ENCODE measurements around the gene HSPB8.

The HSPB8 gene

DNA sequence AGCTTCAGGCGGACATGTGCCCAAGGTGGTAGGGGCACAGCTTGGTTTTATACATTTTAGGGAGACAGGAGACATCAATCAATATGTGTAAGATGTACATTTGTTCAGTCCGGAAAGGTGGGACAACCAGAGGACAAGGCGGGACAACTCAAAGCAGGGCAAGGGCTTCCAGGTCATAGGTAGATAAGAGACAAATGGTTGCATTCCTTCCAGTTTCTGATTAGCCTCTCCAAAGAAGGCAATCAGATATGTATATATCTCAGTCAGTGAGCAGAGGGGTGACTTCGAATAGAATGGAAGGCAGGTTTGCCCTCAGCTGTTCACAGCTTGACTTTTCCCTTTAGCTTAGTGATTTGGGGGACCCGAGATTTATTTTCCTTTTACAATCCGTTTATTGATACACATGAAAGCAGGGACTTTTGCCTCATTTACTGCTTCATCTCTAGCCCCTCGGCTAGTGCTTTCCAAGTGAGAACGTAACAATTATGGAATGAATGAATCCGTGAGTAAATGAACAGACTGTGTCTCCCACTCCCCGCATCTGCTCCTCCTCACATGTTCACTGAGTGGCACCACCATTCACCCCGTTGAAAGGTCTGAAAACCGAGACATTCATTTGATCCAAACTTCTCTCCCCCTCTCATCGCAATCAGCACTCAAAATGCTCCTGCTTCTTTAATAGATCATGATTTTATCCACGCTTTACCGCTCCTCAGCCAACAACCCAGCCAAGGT, 6.9 kb upstream of the HSPB8 start:
- Histone ChIP-seq H3K9ac (ENCODE audit: low read length) (no peak overlapping the region), H3K4me2 (ENCODE audit: low read length) (no peak overlapping the region), H3K4me1 (ENCODE audit: insufficient read depth, low read length, severe bottlenecking) (no peaks in the 10 kb centered on the region), H3F3A (ENCODE audit: insufficient read depth, low read length) (no peaks in the 10 kb centered on the region), H4K20me1 (ENCODE audit: insufficient read depth, low read length) (no peaks in the 10 kb centered on the region), H3K36me3 (ENCODE audit: insufficient read depth, low read length) (no peaks in the 10 kb centered on the region), H3K27ac (ENCODE audit: low read depth, low read length, poor library complexity, severe bottlenecking) (no peak overlapping the region), H3K9me2 (ENCODE audit: low read depth, low read length) (no peaks in the 10 kb centered on the region), H3K4me3 (ENCODE audit: low read depth, low read length, poor library complexity, severe bottlenecking) (no peak overlapping the region), H3K79me2 (ENCODE audit: insufficient read depth, low read length) (no peaks in the 10 kb centered on the region), H2AFZ (ENCODE audit: low read length) (no peak overlapping the region), H3K27me3 (ENCODE audit: insufficient read depth, low read length) (no peaks in the 10 kb centered on the region), H3K9me3 (ENCODE audit: low read length) (no peaks in the 10 kb centered on the region)
- TF ChIP-seq, protein P1, sequence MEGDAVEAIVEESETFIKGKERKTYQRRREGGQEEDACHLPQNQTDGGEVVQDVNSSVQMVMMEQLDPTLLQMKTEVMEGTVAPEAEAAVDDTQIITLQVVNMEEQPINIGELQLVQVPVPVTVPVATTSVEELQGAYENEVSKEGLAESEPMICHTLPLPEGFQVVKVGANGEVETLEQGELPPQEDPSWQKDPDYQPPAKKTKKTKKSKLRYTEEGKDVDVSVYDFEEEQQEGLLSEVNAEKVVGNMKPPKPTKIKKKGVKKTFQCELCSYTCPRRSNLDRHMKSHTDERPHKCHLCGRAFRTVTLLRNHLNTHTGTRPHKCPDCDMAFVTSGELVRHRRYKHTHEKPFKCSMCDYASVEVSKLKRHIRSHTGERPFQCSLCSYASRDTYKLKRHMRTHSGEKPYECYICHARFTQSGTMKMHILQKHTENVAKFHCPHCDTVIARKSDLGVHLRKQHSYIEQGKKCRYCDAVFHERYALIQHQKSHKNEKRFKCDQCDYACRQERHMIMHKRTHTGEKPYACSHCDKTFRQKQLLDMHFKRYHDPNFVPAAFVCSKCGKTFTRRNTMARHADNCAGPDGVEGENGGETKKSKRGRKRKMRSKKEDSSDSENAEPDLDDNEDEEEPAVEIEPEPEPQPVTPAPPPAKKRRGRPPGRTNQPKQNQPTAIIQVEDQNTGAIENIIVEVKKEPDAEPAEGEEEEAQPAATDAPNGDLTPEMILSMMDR (IDR thresholded peaks at IDR 0.05; ENCODE audit: low read length) = no peak
- no peak for TF ChIP-seq EZH2 (IDR thresholded peaks at IDR 0.05; ENCODE audit: borderline replicate concordance, low read length)

DNA sequence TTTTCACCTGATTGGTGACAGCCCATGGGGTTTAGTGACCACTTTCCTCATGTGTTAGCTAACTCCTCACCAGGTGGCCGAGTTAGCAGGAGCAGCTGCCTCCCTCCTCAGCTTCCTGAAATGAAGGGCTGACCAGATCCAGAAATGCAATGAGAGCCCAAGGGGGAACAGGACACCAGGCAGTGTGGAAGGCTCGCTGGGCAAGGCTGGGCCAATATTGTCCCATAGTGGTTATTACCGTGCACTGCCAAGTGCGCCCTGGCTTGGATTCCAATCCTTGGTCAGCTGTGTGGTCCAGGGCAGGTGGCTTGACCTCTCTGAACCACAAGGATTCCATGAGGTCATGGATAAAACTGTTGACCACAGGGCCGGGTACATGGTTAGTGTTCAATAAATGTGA, 3.6 kb upstream of the HSPB8 start:
- H4K20me1 ChIP-seq (ENCODE audit: insufficient read depth, low read length) = no peaks in the 10 kb centered on the region
- H3K4me1 ChIP-seq (ENCODE audit: insufficient read depth, low read length, severe bottlenecking) = no peaks in the 10 kb centered on the region
- no peaks in the 10 kb centered on the region for H3K27me3 ChIP-seq (ENCODE audit: insufficient read depth, low read length)
- H3F3A ChIP-seq (ENCODE audit: insufficient read depth, low read length) = no peaks in the 10 kb centered on the region
- no peak overlapping the region for H3K9ac ChIP-seq (ENCODE audit: low read length)
- no peaks in the 10 kb centered on the region for H3K9me2 ChIP-seq (ENCODE audit: low read depth, low read length)
- TF ChIP-seq EZH2 (IDR thresholded peaks at IDR 0.05; ENCODE audit: borderline replicate concordance, low read length) = no peak
- TF ChIP-seq, protein P1 (IDR thresholded peaks at IDR 0.05; ENCODE audit: low read length) = no peak
- no peak overlapping the region for H3K4me2 ChIP-seq (ENCODE audit: low read length)
- no peaks in the 10 kb centered on the region for H3K9me3 ChIP-seq (ENCODE audit: low read length)
- no peak overlapping the region for H2AFZ ChIP-seq (ENCODE audit: low read length)
- no peaks in the 10 kb centered on the region for H3K79me2 ChIP-seq (ENCODE audit: insufficient read depth, low read length)
- no peak overlapping the region for H3K4me3 ChIP-seq (ENCODE audit: low read depth, low read length, poor library complexity, severe bottlenecking)
- H3K36me3 ChIP-seq (ENCODE audit: insufficient read depth, low read length) = no peaks in the 10 kb centered on the region
- H3K27ac ChIP-seq (ENCODE audit: low read depth, low read length, poor library complexity, severe bottlenecking) = no peak overlapping the region

DNA sequence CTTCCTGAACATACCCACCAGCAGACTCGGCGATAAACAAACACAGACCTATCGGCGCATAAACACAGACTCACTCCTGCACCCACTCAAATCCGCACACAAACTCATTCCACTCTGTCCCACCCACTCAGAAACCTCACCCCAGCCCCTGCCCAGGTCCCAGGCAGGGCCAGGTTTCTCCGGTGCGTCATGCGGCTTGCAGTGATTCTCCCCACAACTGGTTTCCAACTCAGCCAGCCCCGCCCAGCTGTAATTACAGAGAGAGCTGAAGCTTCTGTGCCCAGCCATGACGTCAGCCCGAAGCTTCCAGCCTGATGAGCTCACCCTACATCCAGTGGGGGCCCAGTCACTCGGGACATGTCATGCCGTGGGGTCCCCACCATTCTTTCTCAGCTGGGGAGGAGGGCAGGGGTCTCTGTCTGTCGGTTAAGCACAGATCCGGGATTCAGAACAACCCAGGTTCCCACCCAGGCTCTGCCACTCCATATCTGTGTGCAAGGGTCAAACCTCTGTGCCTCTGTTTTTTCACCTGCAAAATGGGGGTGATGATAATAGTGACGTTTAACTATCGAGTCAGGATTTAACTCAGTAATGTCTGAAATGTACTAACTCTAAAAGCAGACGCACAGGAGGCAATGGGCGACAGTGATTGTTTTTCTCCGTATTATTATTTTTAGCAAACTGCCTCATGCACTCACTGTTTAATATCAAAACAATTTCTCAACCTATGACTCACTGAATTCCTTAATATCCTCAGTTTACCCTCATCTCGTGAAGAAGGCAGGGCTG, 2.3 kb upstream of the HSPB8 start:
- H4K20me1 ChIP-seq (ENCODE audit: insufficient read depth, low read length) = no peaks in the 10 kb centered on the region
- no peak overlapping the region for H3K9ac ChIP-seq (ENCODE audit: low read length)
- no peak overlapping the region for H2AFZ ChIP-seq (ENCODE audit: low read length)
- no peaks in the 10 kb centered on the region for H3K79me2 ChIP-seq (ENCODE audit: insufficient read depth, low read length)
- no peaks in the 10 kb centered on the region for H3K9me2 ChIP-seq (ENCODE audit: low read depth, low read length)
- H3K4me1 ChIP-seq (ENCODE audit: insufficient read depth, low read length, severe bottlenecking) = no peaks in the 10 kb centered on the region
- no peaks in the 10 kb centered on the region for H3K9me3 ChIP-seq (ENCODE audit: low read length)
- H3K27ac ChIP-seq (ENCODE audit: low read depth, low read length, poor library complexity, severe bottlenecking) = no peak overlapping the region
- H3K4me3 ChIP-seq (ENCODE audit: low read depth, low read length, poor library complexity, severe bottlenecking) = no peak overlapping the region
- TF ChIP-seq EZH2 (IDR thresholded peaks at IDR 0.05; ENCODE audit: borderline replicate concordance, low read length) = no peak
- TF ChIP-seq, protein P1 (IDR thresholded peaks at IDR 0.05; ENCODE audit: low read length) = no peak
- no peaks in the 10 kb centered on the region for H3K27me3 ChIP-seq (ENCODE audit: insufficient read depth, low read length)
- no peaks in the 10 kb centered on the region for H3K36me3 ChIP-seq (ENCODE audit: insufficient read depth, low read length)
- no peak overlapping the region for H3K4me2 ChIP-seq (ENCODE audit: low read length)
- no peaks in the 10 kb centered on the region for H3F3A ChIP-seq (ENCODE audit: insufficient read depth, low read length)
